Thoracic aorta (tissue), 2 donors: ENCODE data around the gene PRDX3. TPM values are rescaled to one million over a fixed set of nuclear protein-coding genes. Genes with fewer than 3 reads are reported as not detected.

ENCODE experiments used
- ATAC-seq: fragments of 150-250 bp; one replicate; pipeline ENCODE4 v1.8.0; 2017; ENCODE audit warnings: low read depth; ENCODE audit not compliant: insufficient number of reproducible peaks, low FRiP score
- DNase-seq: peaks from one replicate; pipeline ENCODE4 v3.0.0-alpha.2; 2020; ENCODE audit warnings: low spot score
- H3K27ac ChIP-seq, 2 donors: fragments of 200-600 bp; sonication (generic); 1 replicate in 1 of 2; 2 replicates in 1 of 2; pipeline ENCODE4 v1.5.1; 2016; ENCODE audit warnings: mild to moderate bottlenecking in 2 of 2, moderate library complexity in 2 of 2
- H3K27me3 ChIP-seq: fragments of 200-600 bp; sonication (generic); replicated peaks from 2 replicates; pipeline ENCODE4 v1.6.0; 2016; ENCODE audit warnings: mild to moderate bottlenecking; ENCODE audit not compliant: insufficient read depth
- H3K36me3 ChIP-seq: fragments of 200-600 bp; sonication (generic); one replicate; pipeline ENCODE4 v1.5.1; 2016
- H3K4me1 ChIP-seq, 2 donors: fragments of 200-600 bp; sonication (generic); 1 replicate in 1 of 2; 2 replicates in 1 of 2; pipeline versions ENCODE4 v1.5.1 to v1.6.0; 2016; ENCODE audit warnings: low read depth in 2 of 2, mild to moderate bottlenecking in 1 of 2; ENCODE audit not compliant: control insufficient read depth in 1 of 2
- H3K4me3 ChIP-seq: fragments of 200-600 bp; sonication (generic); 2 replicates; pipeline ENCODE4 v1.5.1; 2016; ENCODE audit warnings: mild to moderate bottlenecking
- H3K9me3 ChIP-seq: fragments of 200-600 bp; sonication (generic); 2 replicates; pipeline ENCODE4 v1.5.1; 2016
- total RNA-seq, 2 donors: library from RNA; depleted of rRNA; stranded (reverse); fragments of >200 nt; gene quantifications; one replicate each; pipeline versions ENCODE4 v1.1.0 to v1.2.3, GENCODE V29; 2016
- TF ChIP-seq, protein P1 (sequence below): fragments of 200-600 bp; sonication (generic); IDR thresholded peaks from one replicate; pipeline ENCODE4 v1.5.1; 2019; ENCODE audit warnings: antibody characterized with exemption

The PRDX3 gene
- total RNA-seq, 2 donors from 2014 or later: 64.4 to 77.6 TPM

DNA sequence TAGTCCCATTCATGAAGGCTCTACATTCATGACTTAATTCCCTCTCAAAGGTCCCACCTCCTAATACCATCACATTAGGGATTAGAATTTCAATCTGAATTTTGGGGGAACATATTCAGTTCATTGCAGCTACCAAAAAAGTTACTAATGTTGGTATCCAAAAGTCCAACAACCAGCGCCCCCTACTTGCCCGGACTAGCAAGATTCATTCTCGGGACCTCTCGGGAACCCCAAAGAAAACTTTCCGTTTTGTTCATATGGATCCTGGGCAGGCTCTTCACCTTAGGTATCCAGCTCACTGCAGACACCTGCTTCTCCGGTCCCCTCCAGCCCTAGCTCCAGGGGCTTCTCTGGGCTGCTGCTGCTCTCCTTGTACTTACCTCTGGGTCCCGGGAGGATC is 19.8 kb upstream of the PRDX3 start:
- Histone ChIP-seq H3K4me3 (no peak overlapping the region), H3K4me1 (no peaks in the 10 kb centered on the region), H3K9me3 (no peaks in the 10 kb centered on the region), H3K27me3 (no peaks in the 10 kb centered on the region), H3K36me3 (no peaks in the 10 kb centered on the region), H3K27ac (no peak overlapping the region)
- TF ChIP-seq, protein P1, sequence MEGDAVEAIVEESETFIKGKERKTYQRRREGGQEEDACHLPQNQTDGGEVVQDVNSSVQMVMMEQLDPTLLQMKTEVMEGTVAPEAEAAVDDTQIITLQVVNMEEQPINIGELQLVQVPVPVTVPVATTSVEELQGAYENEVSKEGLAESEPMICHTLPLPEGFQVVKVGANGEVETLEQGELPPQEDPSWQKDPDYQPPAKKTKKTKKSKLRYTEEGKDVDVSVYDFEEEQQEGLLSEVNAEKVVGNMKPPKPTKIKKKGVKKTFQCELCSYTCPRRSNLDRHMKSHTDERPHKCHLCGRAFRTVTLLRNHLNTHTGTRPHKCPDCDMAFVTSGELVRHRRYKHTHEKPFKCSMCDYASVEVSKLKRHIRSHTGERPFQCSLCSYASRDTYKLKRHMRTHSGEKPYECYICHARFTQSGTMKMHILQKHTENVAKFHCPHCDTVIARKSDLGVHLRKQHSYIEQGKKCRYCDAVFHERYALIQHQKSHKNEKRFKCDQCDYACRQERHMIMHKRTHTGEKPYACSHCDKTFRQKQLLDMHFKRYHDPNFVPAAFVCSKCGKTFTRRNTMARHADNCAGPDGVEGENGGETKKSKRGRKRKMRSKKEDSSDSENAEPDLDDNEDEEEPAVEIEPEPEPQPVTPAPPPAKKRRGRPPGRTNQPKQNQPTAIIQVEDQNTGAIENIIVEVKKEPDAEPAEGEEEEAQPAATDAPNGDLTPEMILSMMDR: no peak
- no peak for ATAC-seq
- DNase-seq: no peak

DNA sequence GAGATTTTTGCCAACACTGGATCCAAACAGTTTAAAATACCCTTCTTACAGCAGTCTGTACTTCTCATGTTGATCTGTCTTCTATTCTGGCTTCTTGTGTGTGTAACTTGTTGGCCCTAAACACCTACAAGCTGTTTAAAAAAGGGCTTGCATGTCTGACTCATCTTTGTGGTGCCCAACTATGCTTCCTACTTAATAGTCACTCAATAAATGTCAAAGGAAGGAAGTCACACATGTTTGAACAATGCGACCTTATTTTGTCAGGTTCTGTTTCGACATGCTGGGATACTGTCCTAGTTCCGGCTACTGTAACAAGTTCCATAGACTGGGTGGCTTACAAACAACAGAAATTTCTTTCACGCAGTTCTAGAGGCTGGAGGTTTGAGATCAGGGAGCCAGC is 19.3 kb upstream of the PRDX3 start:
- H3K36me3 ChIP-seq: no peaks in the 10 kb centered on the region
- H3K27ac ChIP-seq: no peak overlapping the region
- no peaks in the 10 kb centered on the region for H3K4me1 ChIP-seq
- ATAC-seq (no peak), DNase-seq (no peak)
- no peaks in the 10 kb centered on the region for H3K9me3 ChIP-seq
- no peak overlapping the region for H3K4me3 ChIP-seq
- TF ChIP-seq, protein P1: no peak
- H3K27me3 ChIP-seq: no peaks in the 10 kb centered on the region

DNA sequence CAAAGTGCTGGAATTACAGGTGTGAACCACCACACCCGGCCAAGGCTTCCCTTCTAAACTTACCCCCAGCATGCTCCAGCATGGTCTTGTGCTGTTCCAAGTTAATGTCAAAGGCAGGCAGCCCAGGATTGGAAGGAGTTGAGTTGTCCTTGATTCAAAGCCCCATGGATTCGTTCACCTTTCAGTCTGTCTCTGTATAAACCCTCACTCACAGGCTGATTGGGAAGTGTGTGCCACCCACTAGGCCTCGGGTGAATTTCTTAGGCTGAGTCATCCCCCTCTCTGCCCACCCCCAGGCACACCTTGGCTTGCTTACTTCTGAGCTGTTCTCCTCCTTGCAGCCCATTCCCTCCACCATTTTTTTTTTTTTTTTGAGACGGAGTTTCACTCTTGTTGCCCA is 13.3 kb upstream of the PRDX3 start:
- no peak for DNase-seq
- ATAC-seq: no peak
- Histone ChIP-seq H3K27ac (no peak overlapping the region), H3K4me1 (no peaks in the 10 kb centered on the region), H3K36me3 (no peaks in the 10 kb centered on the region), H3K27me3 (no peaks in the 10 kb centered on the region), H3K9me3 (no peaks in the 10 kb centered on the region), H3K4me3 (no peak overlapping the region)
- TF ChIP-seq, protein P1: no peak

DNA sequence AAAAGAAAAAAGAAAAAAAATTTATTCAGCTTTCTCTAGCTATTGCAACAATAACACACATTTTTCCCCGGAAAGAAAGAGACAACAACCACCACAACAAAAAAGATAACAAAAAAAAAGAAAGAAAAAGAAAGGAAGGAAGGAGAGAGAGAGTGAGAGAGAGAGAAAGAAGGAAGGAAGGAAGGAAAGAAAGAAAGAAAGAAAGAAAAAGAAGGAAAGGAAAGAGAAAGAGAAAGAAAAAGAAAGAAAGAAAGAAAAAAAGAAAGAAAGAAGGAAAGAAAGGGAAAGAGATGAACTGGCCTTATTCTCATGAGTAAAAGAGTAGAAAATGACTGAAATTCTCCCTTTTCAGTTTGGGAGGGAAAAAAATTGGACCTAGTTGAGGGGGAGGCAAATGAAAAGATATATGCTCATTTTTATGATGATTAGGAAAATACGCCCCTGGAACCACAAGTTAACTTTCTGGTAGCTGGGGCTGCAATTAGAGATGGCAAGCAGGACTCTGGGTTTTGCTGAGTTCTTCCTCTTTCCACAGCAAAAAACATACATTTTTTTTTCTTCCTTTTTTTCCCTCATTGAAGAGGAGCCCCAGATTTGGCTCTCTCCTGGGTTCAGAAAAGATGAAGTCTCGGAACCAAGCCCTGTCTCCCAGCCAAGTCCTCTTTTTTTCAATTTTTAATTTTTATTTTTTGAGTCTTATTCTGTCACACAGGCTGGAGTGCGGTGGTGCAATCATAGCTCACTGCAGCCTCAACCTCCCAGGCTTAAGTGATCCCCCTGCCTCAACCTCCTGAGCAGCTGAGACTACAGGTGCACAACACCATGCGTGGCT is 12.6 kb upstream of the PRDX3 start:
- H3K36me3 ChIP-seq: no peaks in the 10 kb centered on the region
- TF ChIP-seq, protein P1: no peak
- no peaks in the 10 kb centered on the region for H3K27me3 ChIP-seq
- no peaks in the 10 kb centered on the region for H3K9me3 ChIP-seq
- DNase-seq (no peak), ATAC-seq (no peak)
- H3K4me3 ChIP-seq: no peak overlapping the region
- H3K4me1 ChIP-seq: no peaks in the 10 kb centered on the region
- H3K27ac ChIP-seq: no peak overlapping the region

DNA sequence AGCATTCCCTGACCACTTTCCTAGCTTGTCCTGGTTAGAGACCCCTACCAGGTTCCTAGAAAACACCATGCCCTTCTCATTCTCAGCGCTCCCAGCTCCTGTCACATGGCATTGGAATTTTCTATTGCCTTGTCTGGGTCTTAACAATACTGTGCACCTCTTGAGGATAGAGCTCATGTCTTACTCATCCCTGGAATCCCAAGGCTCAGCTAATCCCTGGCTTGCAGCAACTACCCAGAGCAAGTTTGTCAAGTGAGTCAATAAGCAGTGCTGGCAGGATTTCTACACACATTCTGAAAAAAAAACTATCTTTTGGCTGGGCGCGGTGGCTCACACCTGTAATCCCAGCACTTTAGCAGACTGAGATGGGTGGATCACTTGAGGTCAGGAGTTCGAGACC is 11.7 kb upstream of the PRDX3 start:
- H3K4me3 ChIP-seq: no peak overlapping the region
- no peak overlapping the region for H3K27ac ChIP-seq
- H3K4me1 ChIP-seq: no peaks in the 10 kb centered on the region
- TF ChIP-seq, protein P1: no peak
- no peaks in the 10 kb centered on the region for H3K27me3 ChIP-seq
- no peaks in the 10 kb centered on the region for H3K9me3 ChIP-seq
- DNase-seq: no peak
- no peaks in the 10 kb centered on the region for H3K36me3 ChIP-seq
- ATAC-seq: no peak
